COLO668 (cell line): Measurements from ENCODE around the gene RPL19.

Experiments
- DNase-seq: peaks from one replicate; lab custom pipeline; 2025; ENCODE audit not compliant: unreplicated experiment; lab: John Stamatoyannopoulos, UW

The RPL19 gene

DNA sequence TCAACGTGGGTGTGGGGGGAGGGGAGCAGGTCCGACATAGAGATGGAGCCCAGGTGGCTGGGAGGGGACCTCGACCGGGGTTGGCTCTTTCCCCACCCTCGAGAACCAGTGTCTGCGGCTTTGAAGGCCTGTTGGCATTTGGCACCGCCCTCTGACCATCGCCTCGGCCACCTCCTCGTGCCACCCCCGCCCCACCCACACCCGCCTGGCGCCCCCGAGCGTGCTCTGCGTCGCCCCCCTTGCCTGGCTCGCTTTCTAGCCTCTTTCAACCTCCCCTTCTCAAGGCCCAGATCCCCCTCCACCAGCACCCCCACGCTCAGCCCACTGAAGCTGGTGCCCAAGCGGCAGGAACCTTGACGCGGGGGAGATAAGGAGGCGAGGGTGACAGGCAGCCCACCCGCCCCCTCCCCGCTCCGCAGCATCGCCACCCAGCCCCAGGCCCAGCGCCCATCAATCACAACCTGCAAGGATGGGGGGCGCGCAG, 3.2 kb upstream of the RPL19 start:
- DNase-seq = peak; percentile 17

GRCh38 chr17:39197380-39198185, 2.5 kb upstream of the RPL19 start, which contains the start of gene CACNB1:
CACNB1 (minus strand) TSS chr17:39197669; CDS start chr17:39197495, 174 bp downstream.
- DNase-seq = peak; percentile 59

GRCh38 chr17:39198186-39198566, 1.9 kb upstream of the RPL19 start:
- no peak for DNase-seq

GRCh38 chr17:39199820-39200069, 338 bp upstream of the RPL19 start:
- DNase-seq = peak; percentile 78

GRCh38 chr17:39200957-39201510, 951 bp downstream of the RPL19 start:
- no peak for DNase-seq

DNA sequence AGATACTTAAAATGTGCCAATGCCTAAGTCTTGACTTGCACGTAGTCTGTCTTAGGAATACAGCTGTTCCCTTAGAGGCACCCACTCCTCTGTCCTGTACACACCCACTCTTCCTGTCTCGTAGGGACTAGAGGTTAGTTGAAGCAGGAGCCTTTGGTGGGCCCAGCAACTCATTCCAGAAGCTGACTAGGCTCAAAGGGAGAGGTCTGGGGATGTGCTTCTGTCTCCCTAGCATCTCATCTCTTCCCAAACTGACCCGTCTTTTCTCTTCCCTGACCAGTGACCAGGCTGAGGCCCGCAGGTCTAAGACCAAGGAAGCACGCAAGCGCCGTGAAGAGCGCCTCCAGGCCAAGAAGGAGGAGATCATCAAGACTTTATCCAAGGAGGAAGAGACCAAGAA, 4.2 kb downstream of the RPL19 start:
- DNase-seq = no peak

DNA sequence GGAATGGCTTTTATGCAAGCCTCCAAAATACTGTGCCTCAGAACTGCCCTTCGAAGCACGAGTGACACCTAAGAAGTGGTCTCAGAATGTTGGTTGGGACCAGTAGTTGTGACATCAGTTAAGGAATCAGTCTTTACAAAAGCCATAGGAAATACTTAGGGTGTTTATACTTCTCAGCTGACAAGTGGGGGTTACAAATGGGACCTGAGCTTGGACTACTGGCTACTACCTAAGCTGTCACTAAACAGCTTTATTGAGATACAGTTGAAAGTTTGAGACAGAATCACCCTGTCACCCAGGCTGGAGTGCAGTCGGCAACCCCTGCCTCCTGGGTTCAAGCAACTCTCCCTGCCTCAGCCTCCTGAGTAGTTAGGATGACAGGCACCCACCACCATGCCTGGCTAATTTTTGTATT, 5.0 kb downstream of the RPL19 start:
- no peak for DNase-seq

- DNase-seq = no peak
Measured at GRCh38 chr17:39208136-39208535, 8.1 kb downstream of the RPL19 start.

DNA sequence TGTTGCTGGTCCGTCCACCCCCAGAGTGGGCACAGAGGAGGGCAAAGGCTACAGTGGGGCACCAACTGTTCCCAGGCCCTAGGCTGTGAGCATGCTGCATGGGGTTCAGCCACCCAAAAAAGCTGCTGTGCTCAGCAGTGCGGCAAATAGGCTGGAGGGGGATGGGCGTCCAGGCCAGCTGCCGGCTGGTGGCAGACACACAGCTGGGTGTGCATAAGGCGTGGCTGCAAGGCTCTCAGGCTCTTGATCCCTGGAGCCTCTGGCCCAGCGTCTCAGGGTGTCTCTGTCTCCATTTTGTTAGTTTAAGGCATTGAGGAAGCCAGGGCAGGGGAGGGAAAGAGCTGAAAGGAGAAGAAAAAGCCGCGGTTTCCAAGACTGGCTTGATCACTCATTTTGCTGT, 8.8 kb downstream of the RPL19 start:
- DNase-seq = peak; percentile 74

- DNase-seq = peak; percentile 20
Measured at GRCh38 chr17:39209317-39210092, 9.4 kb downstream of the RPL19 start.

GRCh38 chr17:39210093-39210434, 10.0 kb downstream of the RPL19 start:
- DNase-seq = no peak

DNA sequence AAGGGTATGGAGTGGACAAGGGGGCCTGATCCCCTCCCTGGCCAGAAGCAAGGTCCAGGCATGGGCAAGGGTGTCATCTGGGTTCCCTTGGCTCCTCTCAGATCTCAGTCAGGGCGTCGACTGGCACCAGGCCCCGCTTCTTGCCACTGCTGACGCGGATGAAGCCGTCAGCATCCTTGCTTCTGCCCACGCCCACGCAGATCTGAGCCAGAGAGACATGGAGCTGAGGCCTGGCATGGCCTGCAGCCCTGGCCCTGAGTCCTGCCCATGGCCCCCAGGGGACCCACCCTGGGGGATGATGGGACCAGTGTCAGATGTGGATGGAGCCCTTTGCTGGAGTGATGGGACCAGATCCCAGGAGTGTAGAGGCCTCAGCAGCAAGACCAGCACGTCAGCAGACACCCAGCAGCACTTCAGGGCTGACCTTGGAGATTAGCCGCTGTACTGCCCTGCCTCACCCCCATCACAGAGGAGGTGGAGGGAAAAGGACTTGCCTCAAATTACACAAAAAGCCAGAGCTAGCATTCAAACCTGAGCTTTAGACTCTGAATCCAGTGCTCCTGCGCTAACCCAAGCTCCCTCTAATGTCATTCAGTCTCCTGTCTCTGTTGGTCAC, 12.2 kb downstream of the RPL19 start:
- DNase-seq = no peak

- DNase-seq = no peak
Measured at GRCh38 chr17:39212841-39213480, 12.9 kb downstream of the RPL19 start.

- peak; percentile 2 for DNase-seq
Measured at GRCh38 chr17:39213852-39214251, 13.8 kb downstream of the RPL19 start.

- DNase-seq = no peak
Measured at GRCh38 chr17:39217734-39218369, 17.8 kb downstream of the RPL19 start.

GRCh38 chr17:39218906-39219305, 18.8 kb downstream of the RPL19 start:
- no peak for DNase-seq

DNA sequence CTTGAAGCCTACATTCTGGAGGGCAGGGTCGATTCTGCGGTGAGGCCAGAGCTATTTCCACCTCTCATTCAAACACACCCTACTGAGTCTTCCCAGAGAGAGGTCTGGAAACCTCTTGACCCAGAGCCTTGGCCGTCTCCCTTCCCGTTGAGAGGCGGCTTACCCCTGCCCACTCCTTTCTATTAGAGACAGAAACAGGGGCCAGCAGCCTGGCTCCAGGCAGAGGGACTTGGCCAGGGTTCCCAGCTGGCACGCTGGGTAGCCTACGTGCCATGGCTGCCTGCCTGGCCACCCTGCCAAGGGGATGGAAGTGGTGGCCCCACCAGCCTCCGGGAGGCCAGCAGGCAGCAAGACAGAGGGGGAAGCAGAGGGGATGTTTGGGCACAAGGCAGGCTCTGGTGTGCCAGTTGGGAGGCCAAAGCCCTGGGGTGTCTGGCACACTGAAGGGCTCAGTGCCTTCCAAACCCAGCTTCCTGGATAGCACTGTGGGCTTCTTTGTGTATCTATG, 19.6 kb downstream of the RPL19 start:
- no peak for DNase-seq

DNA sequence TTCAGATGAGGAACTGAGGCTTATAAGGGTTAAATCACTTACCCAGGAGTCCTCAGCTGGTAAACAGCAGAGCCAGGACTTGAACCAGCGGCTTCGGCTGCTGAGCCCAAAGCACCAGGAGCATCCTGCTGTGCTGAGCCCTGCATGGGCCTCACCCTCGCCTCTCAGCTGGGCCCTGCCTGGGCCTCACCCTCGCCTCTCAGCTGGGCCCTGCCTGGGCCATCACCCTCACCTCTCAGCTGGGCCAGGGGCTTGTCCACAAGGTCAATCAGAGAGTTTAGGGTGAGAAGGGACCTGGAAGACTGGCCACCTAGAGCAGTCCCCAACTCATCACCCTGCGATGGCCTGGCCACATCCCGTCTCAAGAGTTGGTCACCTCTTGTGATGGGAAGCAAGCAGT, 21.5 kb downstream of the RPL19 start:
- DNase-seq = no peak

- DNase-seq = no peak
Measured at GRCh38 chr17:39222151-39222550, 22.1 kb downstream of the RPL19 start.
